ENCODE measurements around the gene NLRP5. TPM values are rescaled to one million over a fixed set of nuclear protein-coding genes. Genes with fewer than 3 reads are reported as not detected.

Gene NLRP5
- total RNA-seq, 1 donor from 2014 or later = not detected

DNA sequence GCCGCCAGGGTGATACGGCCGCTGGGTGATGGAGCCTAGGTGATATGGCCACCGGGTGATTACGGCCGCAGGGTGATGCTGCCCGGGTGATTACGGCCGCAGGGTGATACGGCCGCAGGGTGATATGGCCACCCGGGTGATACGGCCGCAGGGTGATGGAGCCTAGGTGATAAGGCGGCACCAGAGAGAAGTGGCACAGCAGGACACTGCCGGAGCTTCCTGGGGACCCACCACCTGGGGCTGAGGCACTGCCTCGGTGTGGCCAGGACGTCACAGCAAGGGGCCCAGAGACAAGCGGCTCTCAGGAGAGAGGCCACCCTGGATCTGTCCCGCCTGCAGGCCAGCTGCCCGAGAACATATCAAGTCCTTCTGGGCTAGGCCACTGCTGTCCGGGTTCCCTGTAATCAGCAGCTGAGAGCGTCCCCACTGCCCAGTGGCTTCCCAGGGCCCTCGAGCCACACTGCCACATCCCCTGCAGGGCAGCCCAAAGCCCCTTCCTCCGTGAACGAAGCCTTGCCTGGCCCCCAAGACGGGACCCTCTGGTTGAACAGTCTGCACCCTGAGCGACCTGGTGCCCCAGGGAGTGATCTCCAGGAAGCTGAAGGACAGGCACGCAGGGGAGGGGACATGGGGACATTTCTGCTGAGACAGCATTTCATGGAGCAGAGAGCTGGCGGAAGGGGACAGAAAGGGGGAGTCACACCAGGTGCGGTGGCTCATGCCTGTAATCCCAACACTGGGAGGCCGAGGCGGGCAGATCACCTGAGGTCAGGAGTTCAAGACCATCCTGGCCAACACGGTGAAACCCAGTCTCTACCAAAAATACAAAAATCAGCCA is 112.4 kb downstream of the NLRP5 start:
- no peak overlapping the region for H3K4me2 ChIP-seq
- peaks cover 30% of the 10 kb centered on the region for H4K20me1 ChIP-seq (ENCODE audit: low read depth)
- no peak overlapping the region for H3K4me3 ChIP-seq
- Mint-ChIP-seq H3K36me3 (peaks cover 30% of the 10 kb centered on the region), H3K9me3 (peaks cover 8% of the 10 kb centered on the region), H3K4me3 (no peak overlapping the region), H3K27ac (no peak overlapping the region), H3K27me3 (ENCODE audit: insufficient read depth, low read depth) (peaks cover 4% of the 10 kb centered on the region), H3K4me1 (peaks cover 4% of the 10 kb centered on the region)
- TF ChIP-seq EZH2 (IDR thresholded peaks at IDR 0.05) (no peak), EZH2phosphoT487 (IDR thresholded peaks at IDR 0.05) (no peak)
- TF ChIP-seq, protein P1, sequence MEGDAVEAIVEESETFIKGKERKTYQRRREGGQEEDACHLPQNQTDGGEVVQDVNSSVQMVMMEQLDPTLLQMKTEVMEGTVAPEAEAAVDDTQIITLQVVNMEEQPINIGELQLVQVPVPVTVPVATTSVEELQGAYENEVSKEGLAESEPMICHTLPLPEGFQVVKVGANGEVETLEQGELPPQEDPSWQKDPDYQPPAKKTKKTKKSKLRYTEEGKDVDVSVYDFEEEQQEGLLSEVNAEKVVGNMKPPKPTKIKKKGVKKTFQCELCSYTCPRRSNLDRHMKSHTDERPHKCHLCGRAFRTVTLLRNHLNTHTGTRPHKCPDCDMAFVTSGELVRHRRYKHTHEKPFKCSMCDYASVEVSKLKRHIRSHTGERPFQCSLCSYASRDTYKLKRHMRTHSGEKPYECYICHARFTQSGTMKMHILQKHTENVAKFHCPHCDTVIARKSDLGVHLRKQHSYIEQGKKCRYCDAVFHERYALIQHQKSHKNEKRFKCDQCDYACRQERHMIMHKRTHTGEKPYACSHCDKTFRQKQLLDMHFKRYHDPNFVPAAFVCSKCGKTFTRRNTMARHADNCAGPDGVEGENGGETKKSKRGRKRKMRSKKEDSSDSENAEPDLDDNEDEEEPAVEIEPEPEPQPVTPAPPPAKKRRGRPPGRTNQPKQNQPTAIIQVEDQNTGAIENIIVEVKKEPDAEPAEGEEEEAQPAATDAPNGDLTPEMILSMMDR (IDR thresholded peaks at IDR 0.05) = no peak
- H3K79me2 ChIP-seq (ENCODE audit: low read depth) = peaks cover 58% of the 10 kb centered on the region
- no peak overlapping the region for H3K27ac ChIP-seq
- H3K4me1 ChIP-seq = no peaks in the 10 kb centered on the region
- no peaks in the 10 kb centered on the region for H3K9me3 ChIP-seq (ENCODE audit: low read depth)
- no peaks in the 10 kb centered on the region for H3K27me3 ChIP-seq
- H3K36me3 ChIP-seq = no peaks in the 10 kb centered on the region
- no peak overlapping the region for H3K9ac ChIP-seq
- H3F3A ChIP-seq (ENCODE audit: low read depth) = no peaks in the 10 kb centered on the region
- no peak for DNase-seq (ENCODE audit: low spot score)
- no peak overlapping the region for H2AFZ ChIP-seq (replicated peaks)

DNA sequence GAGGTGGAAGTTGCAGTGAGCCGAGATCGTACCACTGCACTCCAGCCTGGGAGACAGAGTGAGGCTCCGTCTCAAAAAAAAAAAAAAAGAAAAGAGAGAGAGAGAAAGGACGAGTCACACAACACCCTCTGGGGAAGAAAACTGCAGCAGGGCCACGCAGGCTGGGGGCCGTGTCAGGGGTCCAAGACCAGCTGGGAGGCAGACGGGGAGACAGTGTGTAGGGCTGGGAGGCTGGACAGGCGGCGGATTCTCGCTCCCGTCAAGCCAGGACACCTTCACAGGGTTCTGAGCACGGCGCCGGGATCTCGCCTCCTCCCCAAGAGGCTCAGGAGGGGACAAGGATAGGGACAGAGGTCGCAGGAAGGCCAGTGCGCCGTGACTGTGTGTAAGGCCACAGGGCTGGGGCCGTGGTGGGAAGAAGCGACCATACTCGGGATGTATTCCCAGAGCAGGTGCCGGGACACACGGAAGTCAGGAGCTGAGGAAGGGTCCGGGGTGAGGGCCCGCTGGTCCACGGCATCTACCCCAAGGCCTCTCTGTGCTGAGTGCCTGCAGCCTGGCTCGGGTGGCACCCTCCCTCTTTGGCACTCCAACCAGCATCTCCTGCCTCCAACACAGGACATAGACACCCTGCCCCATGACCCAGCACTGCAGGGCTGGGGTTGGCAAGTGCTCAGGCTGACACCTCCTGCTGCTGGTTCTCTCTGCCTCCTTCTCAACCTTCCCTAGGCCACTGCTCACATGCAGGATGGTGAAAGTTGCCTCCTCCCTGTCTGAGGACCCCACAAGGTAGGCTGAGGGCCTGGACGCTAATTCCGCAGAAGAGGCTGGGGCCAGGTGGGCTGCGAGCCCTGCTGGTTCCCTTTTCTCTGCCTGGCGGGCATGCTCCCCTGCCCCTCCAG is 113.3 kb downstream of the NLRP5 start:
- no peak overlapping the region for H3K27ac ChIP-seq
- H3K4me1 ChIP-seq = no peaks in the 10 kb centered on the region
- H3K27me3 Mint-ChIP-seq (ENCODE audit: insufficient read depth, low read depth) = peaks cover 4% of the 10 kb centered on the region
- H3K36me3 ChIP-seq = no peaks in the 10 kb centered on the region
- H3K4me3 ChIP-seq = no peak overlapping the region
- no peaks in the 10 kb centered on the region for H3K9me3 ChIP-seq (ENCODE audit: low read depth)
- H3K4me1 Mint-ChIP-seq = peaks cover 9% of the 10 kb centered on the region
- H3K4me3 Mint-ChIP-seq = no peak overlapping the region
- H3K9ac ChIP-seq = no peak overlapping the region
- H3K9me3 Mint-ChIP-seq = peaks cover 3% of the 10 kb centered on the region
- peaks cover 36% of the 10 kb centered on the region for H4K20me1 ChIP-seq (ENCODE audit: low read depth)
- DNase-seq (ENCODE audit: low spot score) = no peak
- H3K27me3 ChIP-seq = no peaks in the 10 kb centered on the region
- H3K36me3 Mint-ChIP-seq = peaks cover 30% of the 10 kb centered on the region
- TF ChIP-seq, protein P1 (IDR thresholded peaks at IDR 0.05) = no peak
- TF ChIP-seq EZH2phosphoT487 (IDR thresholded peaks at IDR 0.05) = no peak
- no peak for TF ChIP-seq EZH2 (IDR thresholded peaks at IDR 0.05)
- H2AFZ ChIP-seq (replicated peaks) = no peak overlapping the region
- H3F3A ChIP-seq (ENCODE audit: low read depth) = no peaks in the 10 kb centered on the region
- H3K27ac Mint-ChIP-seq = no peak overlapping the region
- no peak overlapping the region for H3K4me2 ChIP-seq
- H3K79me2 ChIP-seq (ENCODE audit: low read depth) = peaks cover 58% of the 10 kb centered on the region

DNA sequence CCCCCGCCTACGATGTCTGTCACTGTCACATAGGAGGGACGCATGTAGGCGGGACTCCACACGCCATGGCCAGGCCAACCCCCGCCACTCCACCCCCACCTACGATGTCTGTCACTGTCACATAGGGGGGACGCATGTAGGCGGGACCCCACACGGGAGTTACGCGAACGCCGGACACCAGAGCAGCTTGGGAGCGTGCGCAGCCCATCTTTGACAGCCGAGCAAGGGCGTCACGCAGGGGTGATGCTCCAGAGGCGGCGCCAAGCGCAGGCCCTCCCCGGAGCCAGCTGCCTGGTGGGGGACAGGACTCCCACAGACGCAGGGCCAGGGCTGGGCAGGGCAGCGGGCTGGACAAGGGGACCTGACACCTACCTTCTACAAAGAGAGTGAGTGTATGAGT is 114.5 kb downstream of the NLRP5 start:
- no peaks in the 10 kb centered on the region for H3K36me3 ChIP-seq
- no peak overlapping the region for H3K4me3 Mint-ChIP-seq
- TF ChIP-seq EZH2phosphoT487 (IDR thresholded peaks at IDR 0.05) (no peak), EZH2 (IDR thresholded peaks at IDR 0.05) (no peak)
- TF ChIP-seq, protein P1 (IDR thresholded peaks at IDR 0.05) = no peak

More for the DNA sequence above, 114.5 kb downstream of the NLRP5 start:
- H3K27me3 ChIP-seq = no peaks in the 10 kb centered on the region
- H3K36me3 Mint-ChIP-seq = peaks cover 20% of the 10 kb centered on the region
- no peak overlapping the region for H3K27ac Mint-ChIP-seq
- H2AFZ ChIP-seq (replicated peaks) = no peak overlapping the region
- H4K20me1 ChIP-seq (ENCODE audit: low read depth) = peaks cover 43% of the 10 kb centered on the region
- H3K9ac ChIP-seq = no peak overlapping the region
- H3K9me3 Mint-ChIP-seq = no peaks in the 10 kb centered on the region
- H3F3A ChIP-seq (ENCODE audit: low read depth) = peaks cover 5% of the 10 kb centered on the region
- peaks cover 18% of the 10 kb centered on the region for H3K4me1 Mint-ChIP-seq
- H3K27me3 Mint-ChIP-seq (ENCODE audit: insufficient read depth, low read depth) = peaks cover 4% of the 10 kb centered on the region
- H3K27ac ChIP-seq = no peak overlapping the region
- no peak for DNase-seq (ENCODE audit: low spot score)
- H3K4me3 ChIP-seq = no peak overlapping the region
- H3K9me3 ChIP-seq (ENCODE audit: low read depth) = no peaks in the 10 kb centered on the region
- H3K4me2 ChIP-seq = no peak overlapping the region
- H3K4me1 ChIP-seq = peaks cover 4% of the 10 kb centered on the region
- H3K79me2 ChIP-seq (ENCODE audit: low read depth) = peaks cover 62% of the 10 kb centered on the region
